Activated T-helper 17 cell treated with anti-CD3 and anti-CD28 coated beads, Interleukin-2, amount 50 U/mL, for 72 hours (primary cell): ENCODE results near the gene DHRS2. TPM values are rescaled to one million over a fixed set of nuclear protein-coding genes. Genes with fewer than 3 reads are reported as not detected.

Experiments
- ATAC-seq: fragments of 150-1000 bp; cut with Tn5 transposase; replicated peaks from 2 replicates; pipeline ENCODE4 v1.10.0; 2021; ENCODE audit warnings: mild to moderate bottlenecking, moderate library complexity
- H3K27ac Mint-ChIP-seq: one replicate; pipeline ENCODE4 v1.8.0; 2022; ENCODE audit warnings: mixed read lengths
- H3K27me3 Mint-ChIP-seq: one replicate; pipeline ENCODE4 v1.8.0; 2022; ENCODE audit warnings: mixed read lengths
- H3K36me3 Mint-ChIP-seq: one replicate; pipeline ENCODE4 v1.8.0; 2022; ENCODE audit warnings: low read depth, mild to moderate bottlenecking, mixed read lengths
- H3K4me1 Mint-ChIP-seq: one replicate; pipeline ENCODE4 v1.8.0; 2022; ENCODE audit warnings: mixed read lengths
- H3K4me3 Mint-ChIP-seq: one replicate; pipeline ENCODE4 v1.8.0; 2022; ENCODE audit warnings: mild to moderate bottlenecking, mixed read lengths
- H3K9me3 Mint-ChIP-seq: one replicate; pipeline ENCODE4 v1.8.0; 2022; ENCODE audit warnings: mixed read lengths
- total RNA-seq, 2 donors: library from RNA; stranded (reverse); gene quantifications; one replicate each; pipeline ENCODE4 v1.2.3, GENCODE V29; 2022

The DHRS2 gene
- total RNA-seq, 2 donors from 2014 or later = 7.9 to 17.7 TPM

DNA sequence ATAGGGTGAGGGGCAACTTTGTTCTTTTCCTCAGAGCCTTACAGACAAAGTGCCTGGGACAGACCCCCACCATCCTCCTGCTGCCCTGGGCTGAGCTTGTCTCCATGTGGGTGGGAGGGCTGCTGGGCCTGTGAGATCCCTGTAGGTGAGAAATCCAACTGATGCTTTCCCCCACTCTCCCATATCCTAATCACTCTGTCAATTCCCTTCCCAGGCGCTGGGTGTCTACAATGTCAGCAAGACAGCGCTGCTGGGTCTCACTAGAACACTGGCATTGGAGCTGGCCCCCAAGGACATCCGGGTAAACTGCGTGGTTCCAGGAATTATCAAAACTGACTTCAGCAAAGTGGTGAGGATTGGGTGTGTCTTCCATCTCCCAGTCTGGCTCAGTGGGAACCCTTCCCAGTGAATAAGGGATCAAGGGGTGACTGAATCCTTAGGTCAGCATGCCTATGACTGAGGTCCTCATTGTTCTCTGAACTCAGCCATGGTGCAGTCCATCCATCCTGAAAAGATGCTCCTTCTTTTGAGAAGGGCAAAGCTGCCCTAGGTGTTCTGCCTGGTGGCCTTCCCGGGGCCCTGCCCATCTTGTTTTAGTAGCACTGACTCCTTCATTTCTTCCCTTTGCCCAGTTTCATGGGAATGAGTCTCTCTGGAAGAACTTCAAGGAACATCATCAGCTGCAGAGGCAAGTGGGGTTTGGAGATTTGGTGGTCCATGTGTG, 8.2 kb downstream of the DHRS2 start:
- ATAC-seq = no peak
- Mint-ChIP-seq H3K4me1 (no peaks in the 10 kb centered on the region), H3K4me3 (no peak overlapping the region), H3K27ac (peak overlapping the region; percentile 31), H3K27me3 (no peaks in the 10 kb centered on the region), H3K36me3 (no peaks in the 10 kb centered on the region), H3K9me3 (no peaks in the 10 kb centered on the region)

DNA sequence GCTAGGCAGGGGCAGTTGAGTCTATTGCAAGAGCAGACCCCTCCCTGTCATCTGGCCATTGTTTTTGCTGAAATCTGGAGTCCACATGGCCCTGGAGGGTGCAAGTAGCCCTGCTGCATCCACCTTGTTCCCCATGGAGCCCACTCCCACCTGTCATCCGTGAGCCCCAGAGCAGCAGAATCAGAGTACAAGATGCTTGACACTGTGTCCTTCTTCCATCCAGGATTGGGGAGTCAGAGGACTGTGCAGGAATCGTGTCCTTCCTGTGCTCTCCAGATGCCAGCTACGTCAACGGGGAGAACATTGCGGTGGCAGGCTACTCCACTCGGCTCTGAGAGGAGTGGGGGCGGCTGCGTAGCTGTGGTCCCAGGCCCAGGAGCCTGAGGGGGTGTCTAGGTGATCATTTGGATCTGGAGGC, 8.8 kb downstream of the DHRS2 start:
- H3K9me3 Mint-ChIP-seq = no peaks in the 10 kb centered on the region
- no peaks in the 10 kb centered on the region for H3K27me3 Mint-ChIP-seq
- H3K36me3 Mint-ChIP-seq = no peaks in the 10 kb centered on the region
- no peak overlapping the region for H3K4me3 Mint-ChIP-seq
- ATAC-seq = no peak
- H3K4me1 Mint-ChIP-seq = no peaks in the 10 kb centered on the region
- no peak overlapping the region for H3K27ac Mint-ChIP-seq

DNA sequence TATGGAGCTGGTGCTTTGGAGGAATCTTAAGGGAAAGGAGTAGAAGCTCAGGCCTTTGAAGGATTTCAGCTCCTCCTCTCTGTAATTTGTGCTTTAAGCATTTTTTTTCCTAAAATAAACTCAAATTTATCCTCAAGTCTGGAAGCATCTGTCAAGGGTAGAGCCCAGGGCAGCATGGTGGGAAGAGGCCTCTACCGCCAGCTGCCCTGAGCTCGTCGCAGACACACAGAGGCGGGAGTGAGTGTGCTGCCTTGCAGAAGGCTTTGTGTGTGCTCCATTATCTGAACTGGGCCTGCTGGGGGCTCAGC, 9.3 kb downstream of the DHRS2 start:
- H3K4me3 Mint-ChIP-seq = no peak overlapping the region

DNA sequence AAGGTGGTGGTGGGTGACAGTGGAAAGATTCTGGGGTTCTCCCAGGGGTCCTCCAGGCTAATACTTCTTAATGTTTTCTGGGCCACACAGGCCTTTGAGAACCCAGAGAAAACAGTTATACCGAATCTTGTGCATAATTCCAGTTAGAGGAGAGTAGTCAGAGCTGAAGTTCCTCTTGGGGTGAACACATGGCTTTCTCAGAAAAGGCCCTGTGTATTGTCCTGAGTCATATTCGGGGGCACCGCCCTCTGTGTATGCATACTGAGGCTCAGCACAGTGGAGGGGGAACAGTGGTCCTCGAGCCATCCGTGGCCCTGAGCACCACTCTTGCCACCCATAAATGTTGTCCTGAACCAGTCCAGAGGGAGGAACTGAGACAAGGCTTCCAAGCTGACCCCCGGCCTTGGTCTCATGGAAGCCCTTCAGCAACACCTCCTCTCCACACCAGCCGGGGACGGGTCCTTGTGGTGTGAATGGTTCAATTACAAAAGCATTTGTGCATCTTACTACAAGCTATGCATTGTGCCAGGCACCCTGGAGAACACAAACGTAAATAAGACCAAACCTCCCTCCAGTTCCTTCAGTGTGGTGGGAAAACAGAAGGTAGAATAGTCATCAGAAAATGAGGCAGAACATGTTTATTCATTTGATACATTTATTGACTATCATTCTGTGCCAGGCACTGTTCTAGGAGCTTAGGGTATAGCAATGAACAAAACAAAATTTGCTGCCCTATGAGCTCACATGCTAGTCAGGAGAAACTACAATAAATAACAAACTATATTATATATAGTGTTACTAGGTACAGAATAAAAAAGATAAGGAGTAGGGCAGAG, 9.9 kb downstream of the DHRS2 start:
- no peaks in the 10 kb centered on the region for H3K4me1 Mint-ChIP-seq
- peak; percentile 67 for ATAC-seq
- H3K4me3 Mint-ChIP-seq = no peak overlapping the region
- H3K27ac Mint-ChIP-seq = peak overlapping the region; percentile 23
- H3K9me3 Mint-ChIP-seq = no peaks in the 10 kb centered on the region
- no peaks in the 10 kb centered on the region for H3K36me3 Mint-ChIP-seq
- H3K27me3 Mint-ChIP-seq = peaks cover 4% of the 10 kb centered on the region

More for the DNA sequence above, 9.3 kb downstream of the DHRS2 start:
- Mint-ChIP-seq H3K36me3 (no peaks in the 10 kb centered on the region), H3K4me1 (no peaks in the 10 kb centered on the region), H3K27ac (peak overlapping the region; percentile 23), H3K27me3 (peaks cover 2% of the 10 kb centered on the region), H3K9me3 (no peaks in the 10 kb centered on the region)
- no peak for ATAC-seq

DNA sequence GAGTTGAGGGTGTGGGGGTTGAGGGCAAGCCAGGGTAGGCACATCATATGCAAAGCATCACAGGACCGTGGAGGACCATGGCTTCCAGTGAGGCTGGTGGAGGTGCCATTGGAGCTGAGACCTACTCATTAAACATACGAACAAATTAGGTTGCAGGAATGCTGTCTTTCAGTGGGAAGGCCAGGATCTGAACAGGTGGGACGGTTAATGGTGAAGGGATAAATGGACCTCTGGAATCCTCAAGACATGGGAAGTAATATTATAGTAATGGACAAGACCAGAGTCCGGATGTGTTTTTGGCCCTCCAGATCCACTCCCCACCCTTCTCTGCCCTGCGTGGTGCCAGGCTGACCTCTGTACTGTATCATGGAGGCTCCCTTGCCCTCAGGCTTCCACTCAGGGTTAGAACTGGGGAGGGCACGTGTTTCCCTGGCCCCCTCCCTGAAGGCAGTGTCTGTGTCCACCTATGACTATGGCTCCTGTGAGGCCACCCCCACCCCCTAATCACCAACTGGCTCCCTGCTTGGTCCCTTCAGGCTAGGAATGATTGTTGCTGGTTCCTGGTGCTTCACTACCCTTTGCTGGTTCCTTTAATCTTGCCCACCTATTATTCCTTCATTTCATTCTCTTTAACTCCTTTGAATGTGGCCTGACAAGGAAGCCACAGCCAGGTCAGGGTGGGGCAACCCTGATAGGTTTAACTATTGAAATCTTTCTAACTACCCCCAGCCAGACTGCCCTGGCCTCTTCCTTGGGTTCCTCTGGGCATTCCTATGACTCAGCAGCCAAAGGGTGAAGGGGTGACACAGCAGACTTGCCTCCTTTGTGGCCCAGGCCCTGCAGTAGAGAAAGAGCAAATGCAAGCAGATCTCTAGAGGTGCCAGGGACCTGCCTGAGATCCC, 10.7 kb downstream of the DHRS2 start:
- no peaks in the 10 kb centered on the region for H3K4me1 Mint-ChIP-seq
- H3K9me3 Mint-ChIP-seq = no peaks in the 10 kb centered on the region
- ATAC-seq = peak; percentile 35
- peak overlapping the region; percentile 59 for H3K27ac Mint-ChIP-seq
- peaks cover 4% of the 10 kb centered on the region for H3K27me3 Mint-ChIP-seq
- no peak overlapping the region for H3K4me3 Mint-ChIP-seq
- no peaks in the 10 kb centered on the region for H3K36me3 Mint-ChIP-seq

DNA sequence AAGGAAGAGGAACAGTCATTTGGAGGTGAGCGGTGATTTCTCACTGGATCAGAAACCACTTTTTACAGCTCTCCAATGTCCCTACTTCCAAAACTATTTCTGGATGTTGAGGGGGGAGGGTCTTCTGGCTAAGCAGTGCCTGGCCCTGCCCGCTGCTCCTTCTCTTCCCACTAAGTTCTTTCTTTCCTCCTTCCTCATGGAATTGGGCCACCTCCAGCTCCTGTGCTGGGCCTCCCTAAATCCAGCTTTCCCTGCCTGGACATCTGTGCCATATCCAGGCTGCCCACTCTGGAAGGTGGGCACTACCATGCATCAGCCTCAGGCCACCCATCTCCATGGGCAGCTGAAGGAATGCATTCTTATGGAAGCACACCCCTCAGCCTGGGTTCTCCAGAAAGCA, 11.5 kb downstream of the DHRS2 start:
- Mint-ChIP-seq H3K27ac (peak overlapping the region; percentile 6), H3K4me1 (no peaks in the 10 kb centered on the region), H3K27me3 (peaks cover 4% of the 10 kb centered on the region), H3K9me3 (no peaks in the 10 kb centered on the region), H3K4me3 (no peak overlapping the region), H3K36me3 (no peaks in the 10 kb centered on the region)
- no peak for ATAC-seq

DNA sequence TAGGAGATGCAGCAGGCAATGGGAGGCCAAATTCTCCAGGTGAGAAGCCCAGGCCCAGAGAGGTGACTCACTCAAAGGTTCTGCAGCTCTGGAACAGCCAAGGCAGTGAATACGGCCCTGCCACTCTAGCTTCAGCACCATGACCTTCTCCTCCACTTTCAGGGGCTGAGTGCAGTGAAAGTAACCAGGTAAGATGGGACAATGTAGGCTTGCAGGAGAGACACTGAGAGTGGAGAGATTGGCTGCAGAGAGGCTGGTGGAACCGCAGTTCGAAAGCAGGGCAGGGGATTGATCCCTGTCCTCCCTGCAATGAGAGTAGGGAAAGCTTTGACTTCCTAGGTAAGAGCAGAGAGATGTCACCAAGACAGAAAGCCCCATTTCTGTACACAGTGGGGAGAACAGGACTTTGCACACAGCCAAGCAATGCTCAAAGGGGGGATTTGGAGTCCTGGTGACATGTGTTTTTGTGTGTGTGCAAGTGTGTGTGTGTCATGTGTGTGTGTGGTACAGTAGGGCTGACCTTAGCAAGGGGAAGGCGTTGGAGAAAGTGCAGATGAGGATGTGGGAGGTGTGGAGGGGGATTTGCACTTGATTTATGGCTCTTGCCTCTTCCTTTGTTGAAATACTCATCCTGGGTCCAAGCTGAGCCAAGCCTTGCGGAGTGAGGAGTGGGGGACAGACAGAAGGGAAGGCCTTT, 12.7 kb downstream of the DHRS2 start:
- no peak overlapping the region for H3K4me3 Mint-ChIP-seq
- ATAC-seq = no peak
- peaks cover 4% of the 10 kb centered on the region for H3K27me3 Mint-ChIP-seq
- H3K27ac Mint-ChIP-seq = no peak overlapping the region
- H3K9me3 Mint-ChIP-seq = no peaks in the 10 kb centered on the region
- no peaks in the 10 kb centered on the region for H3K36me3 Mint-ChIP-seq
- no peaks in the 10 kb centered on the region for H3K4me1 Mint-ChIP-seq

DNA sequence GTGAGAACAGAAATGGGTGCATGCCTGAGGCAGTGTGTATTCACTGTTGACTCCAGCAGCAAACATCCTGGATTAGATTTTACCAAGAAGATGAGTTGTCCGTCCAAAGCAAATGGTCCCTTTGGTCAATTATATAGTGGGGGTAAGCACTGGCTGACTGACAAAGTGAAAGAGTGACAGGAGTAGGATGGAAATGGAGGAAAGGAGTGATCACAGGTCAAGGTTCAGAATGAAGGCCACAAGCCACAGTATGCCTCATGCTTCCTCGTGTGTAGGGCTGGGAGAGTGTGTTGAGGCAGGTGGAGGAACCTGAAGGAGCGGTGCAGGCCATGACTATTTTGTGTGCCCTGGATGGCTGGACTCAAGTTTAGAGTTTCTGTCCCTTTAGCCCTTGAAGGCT, 14.3 kb downstream of the DHRS2 start:
- Mint-ChIP-seq H3K27ac (no peak overlapping the region), H3K4me1 (no peaks in the 10 kb centered on the region), H3K9me3 (no peaks in the 10 kb centered on the region), H3K4me3 (no peak overlapping the region), H3K36me3 (no peaks in the 10 kb centered on the region), H3K27me3 (peaks cover 4% of the 10 kb centered on the region)
- no peak for ATAC-seq

DNA sequence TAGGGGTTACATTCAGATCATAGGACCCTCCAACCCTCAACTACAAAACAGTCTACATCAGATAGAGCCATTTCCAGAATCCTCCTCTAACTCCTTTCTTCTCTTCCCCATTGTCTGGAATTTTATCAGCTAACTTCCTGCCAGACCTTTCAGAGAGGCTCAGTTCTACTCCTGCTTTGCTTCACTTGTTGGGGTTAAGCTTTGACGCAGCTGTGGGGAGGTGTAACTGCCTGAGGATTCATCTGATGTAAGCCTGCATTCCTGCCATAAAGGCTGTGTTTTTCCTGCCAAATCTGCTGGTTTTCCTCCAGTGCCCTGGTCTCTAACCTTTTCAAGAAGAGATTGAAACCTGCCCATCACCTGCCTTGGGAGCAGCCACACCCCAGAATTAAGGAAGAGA, 16.9 kb downstream of the DHRS2 start:
- Mint-ChIP-seq H3K4me3 (no peak overlapping the region), H3K9me3 (no peaks in the 10 kb centered on the region), H3K36me3 (no peaks in the 10 kb centered on the region), H3K4me1 (no peaks in the 10 kb centered on the region), H3K27me3 (peaks cover 4% of the 10 kb centered on the region), H3K27ac (no peak overlapping the region)
- ATAC-seq = no peak

DNA sequence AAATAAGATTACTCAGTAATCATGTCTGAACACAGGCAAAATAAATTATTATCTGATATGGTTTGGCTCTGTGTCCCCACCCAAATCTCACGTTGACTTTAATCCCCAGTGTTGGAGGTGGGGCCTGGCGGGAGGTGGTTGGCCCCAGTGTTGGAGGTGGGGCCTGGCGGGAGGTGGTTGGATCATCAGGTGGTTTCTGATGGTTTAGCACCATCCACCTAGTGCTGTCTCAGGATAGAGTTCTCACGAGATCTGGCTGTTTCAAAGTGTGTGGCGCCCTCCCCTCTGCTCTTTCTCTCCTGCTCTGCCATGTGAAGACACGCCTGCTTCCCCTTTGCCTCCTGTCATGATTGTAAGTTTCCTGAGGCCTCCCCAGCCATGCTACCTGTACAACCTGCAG, 18.1 kb downstream of the DHRS2 start:
- Mint-ChIP-seq H3K36me3 (no peaks in the 10 kb centered on the region), H3K4me3 (no peak overlapping the region), H3K27ac (no peak overlapping the region), H3K4me1 (no peaks in the 10 kb centered on the region), H3K9me3 (no peaks in the 10 kb centered on the region), H3K27me3 (peaks cover 4% of the 10 kb centered on the region)
- no peak for ATAC-seq

DNA sequence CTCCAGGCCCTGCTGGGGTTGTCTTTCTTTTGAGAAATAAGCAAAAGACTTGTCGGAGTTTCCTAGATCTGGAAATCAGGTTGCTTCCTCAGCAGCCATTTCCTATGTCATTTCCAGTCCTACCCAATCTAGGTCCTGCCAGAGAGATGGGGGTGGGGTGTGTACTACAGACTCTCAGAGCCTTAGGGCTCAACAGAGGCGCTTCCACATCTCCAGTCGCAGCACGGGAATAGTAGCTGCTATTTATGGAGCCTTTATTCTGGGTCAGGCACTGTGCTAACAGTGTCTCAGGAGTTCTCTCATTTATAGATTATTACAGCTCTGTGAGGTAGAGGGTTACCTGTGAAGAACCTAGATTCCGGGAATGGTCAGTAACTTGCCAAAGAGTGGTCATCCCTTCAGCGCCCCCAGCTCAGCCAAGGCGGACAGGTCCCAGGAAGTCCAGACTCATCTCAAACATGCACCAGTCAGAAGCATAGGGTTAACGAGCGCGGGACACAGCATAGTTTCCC, 21.9 kb downstream of the DHRS2 start:
- H3K27ac Mint-ChIP-seq = no peak overlapping the region
- no peak for ATAC-seq
- no peaks in the 10 kb centered on the region for H3K36me3 Mint-ChIP-seq
- H3K4me1 Mint-ChIP-seq = no peaks in the 10 kb centered on the region
- no peaks in the 10 kb centered on the region for H3K27me3 Mint-ChIP-seq
- H3K9me3 Mint-ChIP-seq = no peaks in the 10 kb centered on the region
- no peak overlapping the region for H3K4me3 Mint-ChIP-seq

DNA sequence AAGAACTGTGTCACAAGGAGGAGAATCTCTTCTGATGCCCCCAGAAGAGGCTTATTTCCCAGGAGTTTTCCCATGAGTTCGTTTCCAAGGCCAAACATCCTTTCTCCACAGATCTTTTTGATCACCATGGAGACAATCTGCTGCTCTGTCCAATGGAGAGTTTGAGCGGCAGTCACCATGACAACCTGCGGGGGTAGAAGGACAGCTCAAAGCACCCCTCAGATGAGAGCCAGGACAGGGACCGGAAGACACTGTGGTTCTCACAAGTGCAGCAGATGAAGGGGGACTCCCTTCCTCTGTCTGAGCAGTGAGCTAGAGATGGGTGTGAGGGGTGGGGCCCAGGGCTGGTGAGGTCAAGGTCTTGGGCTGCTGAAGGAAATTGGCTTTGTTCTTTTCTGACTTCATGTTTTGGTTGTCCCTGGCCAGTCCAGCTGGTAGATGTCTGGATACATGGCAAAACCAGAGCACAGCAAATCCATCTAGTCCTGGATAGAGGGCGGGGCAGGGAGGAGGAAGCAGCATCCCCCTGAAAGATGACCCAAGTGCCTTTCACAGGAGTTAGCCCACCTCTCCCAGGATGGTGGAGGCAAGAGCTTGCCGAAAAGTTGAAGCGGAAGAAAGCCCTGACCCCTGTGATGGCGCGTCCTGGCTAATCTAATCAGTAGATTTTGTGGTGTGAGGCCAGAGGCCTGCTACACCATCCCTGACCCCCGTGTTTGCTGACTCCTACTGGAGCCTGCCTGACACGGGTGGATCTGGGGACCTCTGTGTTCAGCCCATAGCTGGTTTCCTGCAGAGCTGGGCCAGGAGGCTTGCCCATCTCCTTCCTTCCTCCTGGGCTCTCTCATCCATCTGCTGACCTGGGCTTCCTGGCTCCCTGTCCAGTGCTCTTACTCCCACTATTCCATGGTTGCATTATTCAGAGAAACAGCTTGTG, 24.4 kb downstream of the DHRS2 start:
- H3K9me3 Mint-ChIP-seq = no peaks in the 10 kb centered on the region
- no peak overlapping the region for H3K4me3 Mint-ChIP-seq
- H3K4me1 Mint-ChIP-seq = no peaks in the 10 kb centered on the region
- ATAC-seq = no peak
- H3K27me3 Mint-ChIP-seq = no peaks in the 10 kb centered on the region
- no peak overlapping the region for H3K27ac Mint-ChIP-seq
- H3K36me3 Mint-ChIP-seq = no peaks in the 10 kb centered on the region

DNA sequence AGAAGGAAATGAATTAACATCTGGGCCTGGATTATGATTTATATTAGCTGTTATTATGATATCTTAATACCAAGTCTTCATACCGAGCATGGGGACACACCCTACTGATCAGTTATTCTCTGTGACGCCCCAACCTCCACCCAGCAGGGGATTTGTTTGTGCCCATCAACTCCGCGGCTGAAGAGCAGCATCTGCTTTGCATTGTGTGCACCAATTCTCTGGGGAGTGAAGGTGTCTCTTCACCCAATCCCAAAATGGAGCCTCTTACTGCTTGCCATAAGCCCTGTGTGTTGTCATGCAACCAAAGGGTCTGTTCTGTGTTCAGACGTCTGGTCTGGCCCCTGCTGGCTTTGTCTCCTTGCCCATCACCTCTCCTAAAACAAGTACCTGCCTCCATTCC, 25.4 kb downstream of the DHRS2 start:
- Mint-ChIP-seq H3K36me3 (no peaks in the 10 kb centered on the region), H3K4me1 (no peaks in the 10 kb centered on the region), H3K27me3 (no peaks in the 10 kb centered on the region), H3K27ac (no peak overlapping the region), H3K4me3 (no peak overlapping the region), H3K9me3 (no peaks in the 10 kb centered on the region)
- ATAC-seq = no peak
